HG03196 (cell line): Measurements from ENCODE around the gene OTOG.

Experiments
- ATAC-seq: cut with Tn5 transposase; IDR thresholded peaks from one replicate; pipeline ENCODE4 v1.9.1; 2021; ENCODE audit not compliant: unreplicated experiment

OTOG gene

GRCh38 chr11:17692931-17693330 lies 145.9 kb downstream of the OTOG start:
- no peak for ATAC-seq

- no peak for ATAC-seq
These were observed 146.5 kb downstream of the OTOG start for GRCh38 chr11:17693531-17693930.

- no peak for ATAC-seq
These were observed 147.5 kb downstream of the OTOG start for GRCh38 chr11:17694494-17695110.

GRCh38 chr11:17695454-17696441 lies 148.7 kb downstream of the OTOG start:
- ATAC-seq, result no peak

GRCh38 chr11:17696741-17697140 lies 149.7 kb downstream of the OTOG start:
- no peak for ATAC-seq
